ENCODE results near the gene COPS3. TPM values are rescaled to one million over a fixed set of nuclear protein-coding genes. Genes with fewer than 3 reads are reported as not detected.
A peak's percentile ranks its signal among the peaks of the same experiment; 100 is the strongest.

The COPS3 gene
- total and polyA plus RNA-seq, 9 of the 15 experiments (the other 6 are each of a cell fraction or from before 2014, with no cell fraction given), result 92.4 to 295 (median 167) TPM

GRCh38 chr17:17300624-17301568, 19.9 kb upstream of the COPS3 start:
- 97% methylated on average over 16 of the region's 35 CpGs for WGBS (ENCODE audit: insufficient coverage, low coverage, missing lambda C conversion rate)
- no peak for FAIRE-seq
- Histone ChIP-seq H4K20me1 (replicated peaks; ENCODE audit: control insufficient read depth, insufficient read depth, low read length) (no peaks in the 10 kb centered on the region), H3K9ac (ENCODE audit: insufficient read depth in 1 of 2, low read depth in 2 of 2, low read length in 2 of 2) (peak overlapping the region in 1 of 2 experiments; percentile 37; a peak in 1 of 4 replicates), H3K4me3 (no peak overlapping the region), H3K36me3 (ENCODE audit: control insufficient read depth, insufficient read depth, low read length) (no peaks in the 10 kb centered on the region; the same call in 2 of the 3 replicates), H3K9me3 (replicated peaks; ENCODE audit: control insufficient read depth, insufficient read depth, low read depth, low read length) (no peaks in the 10 kb centered on the region), H3K9me1 (ENCODE audit: control insufficient read depth, insufficient read depth, low read length) (no peaks in the 10 kb centered on the region), H3K4me2 (ENCODE audit: insufficient read depth, low read length) (no peak overlapping the region), H3K4me1 (replicated peaks in 1 of 2; ENCODE audit: control insufficient read depth in 2 of 2, insufficient read depth in 2 of 2, low read length in 2 of 2) (peaks cover 12 to 15% of the 10 kb centered on the region in 2 experiments; a peak in 4 of 5 replicates), H2AFZ (ENCODE audit: low read depth, low read length) (no peak overlapping the region), H3K79me2 (ENCODE audit: control insufficient read depth, insufficient read depth, low read length) (peaks cover 35% of the 10 kb centered on the region), H3K27ac (ENCODE audit: extremely low read depth, low read depth, low read length) (no peak overlapping the region), H3K27me3 (ENCODE audit: control insufficient read depth in 2 of 2, insufficient read depth in 2 of 2, low read length in 2 of 2) (no peaks in the 10 kb centered on the region)
- TF ChIP-seq ZNF699 (CRISPR knock-in tag; IDR thresholded peaks at IDR 0.05; ENCODE audit: insufficient replicate concordance), result no peak
- TF ChIP-seq, protein P1, sequence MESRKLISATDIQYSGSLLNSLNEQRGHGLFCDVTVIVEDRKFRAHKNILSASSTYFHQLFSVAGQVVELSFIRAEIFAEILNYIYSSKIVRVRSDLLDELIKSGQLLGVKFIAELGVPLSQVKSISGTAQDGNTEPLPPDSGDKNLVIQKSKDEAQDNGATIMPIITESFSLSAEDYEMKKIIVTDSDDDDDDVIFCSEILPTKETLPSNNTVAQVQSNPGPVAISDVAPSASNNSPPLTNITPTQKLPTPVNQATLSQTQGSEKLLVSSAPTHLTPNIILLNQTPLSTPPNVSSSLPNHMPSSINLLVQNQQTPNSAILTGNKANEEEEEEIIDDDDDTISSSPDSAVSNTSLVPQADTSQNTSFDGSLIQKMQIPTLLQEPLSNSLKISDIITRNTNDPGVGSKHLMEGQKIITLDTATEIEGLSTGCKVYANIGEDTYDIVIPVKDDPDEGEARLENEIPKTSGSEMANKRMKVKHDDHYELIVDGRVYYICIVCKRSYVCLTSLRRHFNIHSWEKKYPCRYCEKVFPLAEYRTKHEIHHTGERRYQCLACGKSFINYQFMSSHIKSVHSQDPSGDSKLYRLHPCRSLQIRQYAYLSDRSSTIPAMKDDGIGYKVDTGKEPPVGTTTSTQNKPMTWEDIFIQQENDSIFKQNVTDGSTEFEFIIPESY (CRISPR knock-in tag; IDR thresholded peaks at IDR 0.05), result peak; percentile 76
- no peak for TF ChIP-seq SMAD4 (CRISPR knock-in tag; conservative IDR thresholded peaks at IDR 0.05)
- POLR2A ChIA-PET, result interaction anchor here (0.6 to 1.0 kb wide), 2 partner anchors 28 to 283 kb away, joined by 3 read pairs; no protein-coding TSS in a partner anchor
- BruUV-seq (replicated peaks), result no TSS peak
- no peak for DNase-seq (ENCODE audit: extremely low read depth in 1 of 4, low spot score in 3 of 4)
- in situ Hi-C loops (cut with MboI) (no loop called here), intact Hi-C loops (cut with micrococcal nuclease) (no loop called here)
- CTCF ChIA-PET (ENCODE audit: low intra/inter-chr PET ratio), result no interaction called here
- ATAC-seq, result no peak

Measured in K562 (cell line).